Astrocyte (in vitro differentiated cells and primary cell): ENCODE measurements around the gene PKNOX2. TPM values are rescaled to one million over a fixed set of nuclear protein-coding genes. Genes with fewer than 3 reads are reported as not detected.

Experiments used
- DNase-seq: peaks from one replicate; pipeline ENCODE4 v3.0.0-alpha.2; 2010; ENCODE audit warnings: low read depth
- FAIRE-seq: peaks from 2 replicates; lab custom pipeline; 2011; peaks lifted over from hg19 to GRCh38; lab: Jason Lieb, UNC
- H2AFZ ChIP-seq: 2 replicates; pipeline ENCODE4 v1.6.0; 2012; ENCODE audit warnings: low read depth, low read length, inconsistent platforms
- H3K27ac ChIP-seq: 2 replicates; pipeline ENCODE4 v1.5.1; 2011; ENCODE audit warnings: low read depth, low read length, inconsistent platforms
- H3K27me3 ChIP-seq: 2 replicates; pipeline ENCODE4 v1.6.0; 2011; ENCODE audit warnings: low read length, inconsistent platforms; ENCODE audit not compliant: insufficient read depth
- H3K36me3 ChIP-seq: 2 replicates; pipeline ENCODE4 v1.5.1; 2011; ENCODE audit warnings: low read length, inconsistent platforms; ENCODE audit not compliant: insufficient read depth
- H3K4me1 ChIP-seq: 2 replicates; pipeline ENCODE4 v1.5.1; 2011; ENCODE audit warnings: low read length, inconsistent platforms; ENCODE audit not compliant: insufficient read depth
- H3K4me2 ChIP-seq: 2 replicates; pipeline ENCODE4 v1.6.0; 2012; ENCODE audit warnings: low read length, inconsistent platforms
- H3K4me3 ChIP-seq: 2 replicates; pipeline ENCODE4 v1.5.1; 2011; ENCODE audit warnings: low read depth, mild to moderate bottlenecking, low read length, inconsistent platforms; ENCODE audit not compliant: insufficient read depth
- H3K79me2 ChIP-seq: 2 replicates; pipeline ENCODE4 v1.6.0; 2012; ENCODE audit warnings: mild to moderate bottlenecking, low read length, inconsistent platforms; ENCODE audit not compliant: insufficient read depth
- H3K9ac ChIP-seq: 2 replicates; pipeline ENCODE4 v1.6.0; 2012; ENCODE audit warnings: mild to moderate bottlenecking, low read length, inconsistent platforms
- H3K9me3 ChIP-seq: 2 replicates; pipeline ENCODE4 v1.5.1; 2012; ENCODE audit warnings: low read depth, mild to moderate bottlenecking, low read length, inconsistent platforms; ENCODE audit not compliant: insufficient read depth
- H4K20me1 ChIP-seq: 2 replicates; pipeline ENCODE4 v1.6.0; 2012; ENCODE audit warnings: low read length, inconsistent platforms; ENCODE audit not compliant: insufficient read depth
- H3K27ac Mint-ChIP-seq: one replicate; pipeline ENCODE4 v1.8.0; 2021; ENCODE audit warnings: mild to moderate bottlenecking, mixed read lengths; ENCODE audit not compliant: unreplicated experiment
- H3K27me3 Mint-ChIP-seq: one replicate; pipeline ENCODE4 v1.8.0; 2021; ENCODE audit warnings: low read depth, mixed read lengths; ENCODE audit not compliant: unreplicated experiment
- H3K36me3 Mint-ChIP-seq: one replicate; pipeline ENCODE4 v1.8.0; 2021; ENCODE audit warnings: low read depth, mixed read lengths; ENCODE audit not compliant: unreplicated experiment
- H3K4me1 Mint-ChIP-seq: one replicate; pipeline ENCODE4 v1.8.0; 2021; ENCODE audit warnings: low read depth, mixed read lengths; ENCODE audit not compliant: unreplicated experiment
- H3K4me3 Mint-ChIP-seq: one replicate; pipeline ENCODE4 v1.8.0; 2021; ENCODE audit warnings: mild to moderate bottlenecking, moderate library complexity, mixed read lengths; ENCODE audit not compliant: unreplicated experiment
- H3K9me3 Mint-ChIP-seq: one replicate; pipeline ENCODE4 v1.8.0; 2021; ENCODE audit warnings: mild to moderate bottlenecking, mixed read lengths; ENCODE audit not compliant: unreplicated experiment
- CTCF ChIP-seq: IDR thresholded peaks from 2 replicates; pipeline ENCODE4 v1.5.1; 2011; ENCODE audit warnings: low read depth, mild to moderate bottlenecking, inconsistent platforms, low read length, moderate library complexity; ENCODE audit not compliant: insufficient read depth
- EZH2 ChIP-seq: IDR thresholded peaks from 2 replicates; pipeline ENCODE4 v1.6.1; 2012; ENCODE audit warnings: mild to moderate bottlenecking, low read length, inconsistent platforms; ENCODE audit not compliant: insufficient read depth
- total RNA-seq: library from RNA; stranded (reverse); gene quantifications from 2 replicates; pipeline ENCODE4 v1.2.1, GENCODE V29; 2021

The PKNOX2 gene
- total RNA-seq, 1 donor from 2014 or later = 53.4 TPM

DNA sequence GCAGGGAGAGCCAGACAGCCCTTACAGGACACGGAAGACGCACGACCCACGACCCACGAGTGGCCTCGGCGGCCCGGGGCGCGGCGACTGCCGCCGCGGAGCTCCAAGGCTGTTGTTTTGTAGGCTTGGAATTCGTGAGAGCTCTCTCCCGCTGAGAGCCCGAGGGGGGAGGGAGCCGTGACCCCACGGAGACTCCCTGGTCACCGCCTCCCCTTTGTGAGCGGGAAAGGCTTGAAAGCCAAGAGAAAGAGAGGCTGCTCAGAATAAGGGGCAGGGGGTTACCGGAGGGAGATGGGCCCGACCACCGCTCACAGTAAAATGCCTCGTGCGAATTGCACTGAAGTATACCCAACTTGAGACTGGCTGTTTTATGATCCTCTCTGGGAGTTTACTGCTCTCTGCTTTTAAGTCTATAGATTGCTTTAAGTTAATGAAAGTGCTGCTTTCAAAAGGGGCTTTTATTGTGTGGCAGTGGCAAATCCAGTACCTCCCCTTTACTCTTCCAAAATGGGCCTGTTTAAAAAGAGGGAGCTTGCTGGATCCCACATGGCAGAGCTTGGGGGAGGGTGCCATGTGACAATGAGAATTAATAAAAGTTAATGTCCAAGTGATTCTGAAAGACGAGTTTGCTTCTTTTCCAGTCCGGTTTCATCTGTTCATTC lies 2.9 kb downstream of the PKNOX2 start:
- no peaks in the 10 kb centered on the region for H3K9me3 ChIP-seq
- peaks cover 57% of the 10 kb centered on the region for H3K79me2 ChIP-seq
- peak overlapping the region; percentile 32 for H2AFZ ChIP-seq
- H3K4me1 ChIP-seq = peaks cover 50% of the 10 kb centered on the region
- TF ChIP-seq CTCF (no peak), EZH2 (no peak)
- H3K4me3 Mint-ChIP-seq = peak overlapping the region; percentile 99
- peaks cover 21% of the 10 kb centered on the region for H4K20me1 ChIP-seq
- H3K4me1 Mint-ChIP-seq = peaks cover 58% of the 10 kb centered on the region
- DNase-seq (no peak), FAIRE-seq (no peak)
- no peaks in the 10 kb centered on the region for H3K9me3 Mint-ChIP-seq
- peak overlapping the region; percentile 82 for H3K4me3 ChIP-seq
- no peaks in the 10 kb centered on the region for H3K27me3 ChIP-seq
- H3K36me3 Mint-ChIP-seq = peaks cover 18% of the 10 kb centered on the region
- H3K27me3 Mint-ChIP-seq = no peaks in the 10 kb centered on the region
- H3K36me3 ChIP-seq = no peaks in the 10 kb centered on the region
- H3K4me2 ChIP-seq = peak overlapping the region; percentile 96
- peak overlapping the region; percentile 79 for H3K27ac ChIP-seq
- H3K9ac ChIP-seq = peak overlapping the region; percentile 92
- peak overlapping the region; percentile 84 for H3K27ac Mint-ChIP-seq

DNA sequence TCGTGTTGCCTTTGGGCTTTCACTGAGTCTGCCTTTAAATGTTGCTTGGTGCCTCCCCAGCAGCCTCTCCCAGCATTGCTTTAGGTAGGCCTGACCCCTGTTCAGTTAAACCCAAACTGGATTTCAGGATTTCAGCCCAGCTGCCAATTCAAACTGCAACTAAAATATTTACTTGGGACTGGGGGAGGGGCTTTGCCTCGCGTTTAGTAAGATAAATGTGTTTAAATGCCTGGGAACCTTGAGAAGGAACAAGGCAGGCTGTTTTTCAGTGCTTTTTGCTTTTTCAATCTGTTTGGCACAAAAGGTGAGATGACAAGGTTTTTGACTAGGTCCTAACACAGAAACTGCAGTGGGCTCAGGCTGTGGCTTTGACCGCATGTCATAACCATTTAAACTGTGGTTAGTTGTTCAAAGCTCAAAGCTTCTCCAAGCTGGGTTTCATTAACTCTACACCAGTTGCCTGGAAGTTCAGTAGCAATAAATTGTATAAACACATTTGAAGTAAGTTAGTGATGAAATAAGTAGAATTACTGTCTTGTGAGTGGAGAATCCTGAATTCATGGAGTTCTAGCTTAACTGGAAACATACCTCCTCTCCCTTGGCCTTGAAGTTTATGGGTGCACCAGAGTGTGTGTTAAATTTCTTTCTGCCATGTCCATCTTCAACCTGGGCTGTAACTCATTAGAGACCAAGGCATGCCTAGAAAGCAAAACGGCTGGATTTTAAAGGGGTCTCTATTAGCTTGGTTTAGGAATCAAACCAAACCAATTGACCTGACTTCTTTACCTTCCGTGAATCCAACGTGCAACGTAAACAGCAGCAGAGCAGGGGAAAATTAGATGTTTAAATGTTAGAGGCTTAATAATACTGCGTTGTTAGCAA lies 3.6 kb downstream of the PKNOX2 start:
- peak; percentile 93 for DNase-seq

More for the DNA sequence above, 3.6 kb downstream of the PKNOX2 start:
- Mint-ChIP-seq H3K27me3 (no peaks in the 10 kb centered on the region), H3K27ac (peak overlapping the region; percentile 84), H3K9me3 (no peaks in the 10 kb centered on the region), H3K4me1 (peaks cover 57% of the 10 kb centered on the region), H3K36me3 (peaks cover 18% of the 10 kb centered on the region), H3K4me3 (peak overlapping the region; percentile 99)
- peak overlapping the region; percentile 92 for H3K9ac ChIP-seq
- H3K9me3 ChIP-seq = no peaks in the 10 kb centered on the region
- H3K4me3 ChIP-seq = no peak overlapping the region
- peak overlapping the region; percentile 96 for H3K4me2 ChIP-seq
- peak overlapping the region; percentile 79 for H3K27ac ChIP-seq
- peaks cover 50% of the 10 kb centered on the region for H3K4me1 ChIP-seq
- H2AFZ ChIP-seq = no peak overlapping the region
- peak; percentile 45 for FAIRE-seq
- no peaks in the 10 kb centered on the region for H3K36me3 ChIP-seq
- TF ChIP-seq CTCF = no peak
- no peak for TF ChIP-seq EZH2
- H3K27me3 ChIP-seq = no peaks in the 10 kb centered on the region
- H3K79me2 ChIP-seq = peaks cover 59% of the 10 kb centered on the region
- peaks cover 26% of the 10 kb centered on the region for H4K20me1 ChIP-seq
